Left renal cortex interstitium (tissue), 4 donors: ENCODE results near the gene TBC1D17. TPM values are rescaled to one million over a fixed set of nuclear protein-coding genes. Genes with fewer than 3 reads are reported as not detected.
A peak's percentile ranks its signal among the peaks of the same experiment; 100 is the strongest.

Experiments used
- DNase-seq, 4 donors: peaks; one replicate each; pipeline ENCODE4 v3.0.0-alpha.2; 2013; ENCODE audit warnings: low read depth in 4 of 4, low spot score in 2 of 4, missing footprints in 1 of 4
- polyA plus RNA-seq, 4 donors: library from polyadenylated mRNA; unstranded; fragments of 120-200 nt; gene quantifications; one replicate each; pipeline ENCODE4 v1.2.1, GENCODE V29; 2013; ENCODE audit not compliant: insufficient read length in 4 of 4

The TBC1D17 gene
- polyA plus RNA-seq, 4 donors, result 38.5 to 61.3 (median 48.5) TPM

- DNase-seq, result no peak
These were observed 2.9 kb upstream of the TBC1D17 start for GRCh38 chr19:49874503-49875157.

DNA sequence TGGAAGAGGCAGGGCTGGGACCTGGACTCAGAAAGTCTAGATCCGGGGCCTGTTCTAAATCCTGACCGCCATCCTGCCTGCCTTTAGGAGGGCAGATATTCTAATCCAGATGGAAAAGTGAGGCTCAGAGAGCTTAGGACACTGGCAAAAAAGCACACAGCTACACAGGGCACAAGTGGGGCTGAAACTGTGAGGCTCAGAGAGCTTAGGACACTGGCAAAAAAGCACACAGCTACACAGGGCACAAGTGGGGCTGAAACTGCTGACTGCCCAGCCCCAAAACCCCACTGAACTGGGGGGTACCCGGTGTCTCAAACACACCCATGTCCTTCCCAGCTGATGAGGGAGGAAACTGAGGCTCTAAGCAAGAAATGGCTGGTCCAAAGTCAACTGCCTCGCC, 2.3 kb upstream of the TBC1D17 start:
- DNase-seq, result no peak

GRCh38 chr19:49875857-49876421, 1.6 kb upstream of the TBC1D17 start:
- DNase-seq, result no peak

DNA sequence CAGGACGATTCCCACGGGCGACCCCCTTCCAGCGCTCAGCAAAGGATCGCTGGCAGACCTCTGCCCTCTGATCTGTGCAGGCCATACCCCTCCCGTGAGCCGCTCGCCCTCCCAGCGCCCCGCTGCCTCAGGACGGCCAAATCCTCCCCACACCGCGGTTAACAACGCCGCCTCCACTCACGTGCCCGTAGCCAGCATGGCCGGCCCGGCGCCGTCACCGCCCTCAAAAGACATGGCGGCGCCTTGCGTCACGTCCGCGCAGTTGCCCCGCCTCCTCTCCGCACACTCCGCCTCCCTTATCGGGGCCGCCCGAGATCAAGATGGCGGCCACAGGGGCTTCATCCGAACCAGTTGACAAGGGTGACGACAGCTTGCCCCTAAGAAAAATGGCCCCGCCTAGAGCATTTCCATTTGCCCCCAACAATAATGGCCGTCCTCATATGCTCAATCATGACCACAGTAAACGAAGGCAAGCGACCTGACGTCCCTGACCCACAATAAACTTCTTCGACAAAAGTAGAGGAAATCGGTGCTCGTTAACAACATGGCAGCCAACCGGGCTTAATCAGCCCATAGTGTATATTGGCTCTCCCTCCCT, 981 bp upstream of the TBC1D17 start:
- peak; percentile 98 to 100 (median 99) for DNase-seq

GRCh38 chr19:49877879-49878743, 609 bp downstream of the TBC1D17 start:
- DNase-seq, result peak in 3 of 4 donors; percentile 90 to 96 (median 94)

- no peak for DNase-seq
These were observed 1.2 kb downstream of the TBC1D17 start for GRCh38 chr19:49878744-49879070.

- no peak for DNase-seq
These were observed 1.9 kb downstream of the TBC1D17 start for GRCh38 chr19:49879243-49879963.

DNA sequence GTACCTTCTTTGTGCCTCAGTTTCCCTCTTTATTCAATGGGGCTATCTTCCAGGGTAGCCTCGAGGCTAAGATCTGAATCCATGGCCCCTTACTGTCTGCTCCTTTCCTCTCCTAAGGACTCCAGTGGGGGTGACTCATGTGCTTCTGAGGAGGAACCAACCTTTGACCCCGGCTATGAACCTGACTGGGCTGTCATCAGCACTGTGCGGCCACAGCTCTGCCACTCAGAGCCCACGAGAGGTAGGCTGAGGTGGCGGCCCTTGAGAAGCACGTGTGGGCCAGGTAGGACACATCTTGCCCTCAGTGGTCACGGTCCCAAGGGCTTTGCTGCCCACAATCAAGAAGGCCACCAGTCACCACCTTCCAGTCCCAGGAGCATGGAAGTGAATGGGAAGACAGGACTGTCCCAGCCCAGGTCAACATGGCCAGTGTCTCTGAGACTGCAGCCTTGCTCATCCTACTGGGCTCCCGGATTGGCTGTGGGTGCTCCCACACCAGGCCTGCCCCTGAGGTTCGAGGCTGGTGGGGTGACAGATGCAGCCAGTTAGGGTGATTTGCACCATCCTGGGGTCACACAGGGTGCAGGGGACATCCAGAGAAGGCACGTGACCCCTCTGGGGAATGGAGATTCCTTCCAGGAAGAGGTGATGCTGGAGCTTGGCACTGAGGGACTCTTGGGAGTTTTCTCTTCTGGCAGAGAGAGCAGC, 2.8 kb downstream of the TBC1D17 start:
- DNase-seq, result no peak

- no peak for DNase-seq
These were observed 3.7 kb downstream of the TBC1D17 start for GRCh38 chr19:49881186-49881585.

- no peak for DNase-seq
These were observed 4.3 kb downstream of the TBC1D17 start for GRCh38 chr19:49881672-49882394.

DNA sequence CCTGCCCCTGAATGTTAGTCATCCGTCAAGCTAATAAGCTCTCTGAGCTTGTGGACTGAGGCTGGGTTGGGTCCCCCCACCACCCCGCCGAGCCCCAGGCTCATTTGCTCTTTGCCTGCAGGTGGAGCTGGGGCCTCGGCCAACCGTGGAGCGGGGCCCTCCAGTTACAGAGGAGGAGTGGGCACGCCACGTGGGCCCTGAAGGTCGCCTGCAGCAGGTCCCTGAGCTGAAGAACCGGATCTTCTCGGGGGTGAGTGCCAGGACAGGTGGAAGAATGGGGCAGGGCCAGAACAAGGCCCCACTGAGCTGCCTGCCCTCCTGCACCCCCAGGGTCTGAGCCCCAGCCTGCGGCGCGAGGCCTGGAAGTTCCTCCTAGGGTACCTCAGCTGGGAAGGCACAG, 5.1 kb downstream of the TBC1D17 start:
- no peak for DNase-seq

DNA sequence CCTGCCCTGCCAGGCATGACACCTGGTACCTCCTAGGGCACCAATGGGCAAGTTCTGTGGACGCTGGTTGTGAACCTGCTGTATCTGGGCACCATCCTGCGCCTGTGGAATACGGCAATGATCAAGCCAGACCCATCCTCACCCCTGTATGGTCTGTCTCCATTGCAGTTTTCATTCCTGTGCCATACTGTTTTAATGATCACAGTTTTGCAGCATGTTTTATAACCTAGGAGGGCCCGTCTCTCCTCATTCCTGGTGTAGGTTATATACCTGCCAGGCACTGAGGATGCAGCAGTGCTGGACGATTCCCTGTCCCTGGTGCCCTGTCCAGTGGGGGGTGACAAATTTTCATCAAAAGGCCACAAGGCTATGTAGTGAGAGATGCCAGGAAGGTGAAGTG, 5.6 kb downstream of the TBC1D17 start:
- DNase-seq, result no peak

DNA sequence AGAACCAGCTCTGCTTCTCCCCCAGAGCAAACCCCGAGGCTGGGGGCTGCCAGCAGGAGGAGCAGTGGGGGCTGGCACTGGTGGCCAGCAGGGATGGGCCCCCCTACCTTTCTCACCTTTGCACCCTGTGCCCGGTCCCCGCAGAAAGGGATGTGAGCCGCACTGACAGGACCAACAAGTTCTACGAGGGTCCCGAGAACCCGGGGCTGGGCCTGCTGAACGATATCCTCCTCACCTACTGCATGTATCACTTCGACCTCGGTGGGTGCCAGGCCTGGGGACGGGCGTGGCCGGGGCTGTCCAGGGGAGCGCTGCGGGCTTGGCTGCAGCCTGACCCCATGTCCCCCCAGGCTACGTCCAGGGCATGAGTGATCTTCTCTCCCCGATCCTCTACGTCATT, 6.6 kb downstream of the TBC1D17 start:
- DNase-seq, result no peak

GRCh38 chr19:49884760-49885159, 7.3 kb downstream of the TBC1D17 start:
- no peak for DNase-seq

GRCh38 chr19:49887037-49887664, 9.6 kb downstream of the TBC1D17 start:
- no peak for DNase-seq

GRCh38 chr19:49887665-49888509, 10.4 kb downstream of the TBC1D17 start:
- no peak for DNase-seq

GRCh38 chr19:49888510-49888824, 11.0 kb downstream of the TBC1D17 start:
- DNase-seq, result no peak

GRCh38 chr19:49889038-49889686, 11.7 kb downstream of the TBC1D17 start:
- no peak for DNase-seq
